Measurements from ENCODE around the gene SPAG9.
"Not testable (repeated sequence)": the region's sequence is repeated elsewhere in the genome, so short reads cannot be mapped to it uniquely, and the experiment has no call there.

The SPAG9 gene

GRCh38 chr17:51142597-51142996 lies 21.9 kb upstream of the SPAG9 start:
- DNase-seq (ENCODE audit: low spot score): no peak

GRCh38 chr17:51135956-51136355 lies 15.3 kb upstream of the SPAG9 start:
- no peak for DNase-seq (ENCODE audit: low spot score)

DNA sequence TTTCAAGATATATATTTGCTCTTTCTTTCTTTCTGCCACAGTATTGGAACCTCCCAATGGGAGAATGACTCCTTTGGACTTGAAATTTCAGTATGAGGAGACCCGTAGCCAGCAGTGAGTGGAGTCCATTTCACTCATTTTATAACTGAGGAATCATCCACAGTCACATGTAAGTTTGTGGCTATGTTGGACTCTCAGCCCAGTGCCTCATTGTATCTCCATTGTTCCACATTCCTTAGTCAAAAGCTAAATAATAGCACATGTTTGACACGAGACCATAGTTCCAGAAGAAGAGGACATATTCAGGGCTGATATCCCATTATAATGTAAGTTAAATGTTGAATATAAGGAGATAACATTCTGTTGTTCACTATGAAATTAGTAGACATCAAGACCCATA lies 12.7 kb upstream of the SPAG9 start:
- no peak for DNase-seq (ENCODE audit: low spot score)

- no peak for DNase-seq (ENCODE audit: low spot score)
Observed at GRCh38 chr17:51132964-51133319, 12.3 kb upstream of the SPAG9 start.

- DNase-seq (ENCODE audit: low spot score): peak; percentile 82
Observed at GRCh38 chr17:51128076-51128475, 7.4 kb upstream of the SPAG9 start.

DNA sequence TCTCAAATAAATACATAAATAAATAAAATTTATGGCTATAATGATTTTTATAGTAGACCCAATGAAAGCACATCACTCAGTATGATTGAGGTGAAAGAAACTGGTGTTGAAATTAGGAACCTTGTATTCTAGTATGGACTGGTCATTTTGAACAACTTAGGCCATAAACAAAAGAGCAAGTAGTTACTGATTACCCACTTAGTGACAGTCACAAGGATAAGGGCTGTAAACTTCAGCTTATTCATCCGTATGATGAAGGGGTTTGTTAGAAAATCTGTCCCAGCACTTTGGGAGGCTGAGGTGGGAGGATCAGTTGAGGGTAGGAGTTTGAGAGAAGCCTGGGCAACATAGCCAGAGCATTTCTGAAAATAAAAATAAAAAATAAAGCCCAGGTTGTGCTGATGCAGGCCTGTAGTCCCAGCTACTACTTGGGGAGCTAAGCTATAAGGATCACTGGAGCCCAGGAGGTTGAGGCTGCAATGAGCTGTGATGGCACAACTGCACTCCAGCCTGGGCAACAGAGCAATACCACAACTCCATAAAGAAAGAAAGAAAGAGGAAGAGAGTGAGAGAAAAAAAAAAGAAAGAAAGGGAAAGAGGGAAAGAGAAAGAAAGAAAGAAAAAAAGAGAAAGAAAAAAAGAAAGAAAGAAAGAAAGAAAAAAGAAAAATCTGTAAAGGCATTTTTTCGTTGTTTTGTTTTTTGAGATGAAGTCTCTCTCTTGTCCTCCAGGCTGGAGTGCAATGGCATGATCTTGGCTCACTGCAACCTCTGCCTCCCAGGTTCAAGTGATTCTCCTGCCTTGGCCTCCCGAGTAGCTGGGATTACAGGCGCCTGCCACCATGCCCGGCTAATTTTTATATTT lies 4.2 kb upstream of the SPAG9 start:
- DNase-seq (ENCODE audit: low spot score): no peak

DNA sequence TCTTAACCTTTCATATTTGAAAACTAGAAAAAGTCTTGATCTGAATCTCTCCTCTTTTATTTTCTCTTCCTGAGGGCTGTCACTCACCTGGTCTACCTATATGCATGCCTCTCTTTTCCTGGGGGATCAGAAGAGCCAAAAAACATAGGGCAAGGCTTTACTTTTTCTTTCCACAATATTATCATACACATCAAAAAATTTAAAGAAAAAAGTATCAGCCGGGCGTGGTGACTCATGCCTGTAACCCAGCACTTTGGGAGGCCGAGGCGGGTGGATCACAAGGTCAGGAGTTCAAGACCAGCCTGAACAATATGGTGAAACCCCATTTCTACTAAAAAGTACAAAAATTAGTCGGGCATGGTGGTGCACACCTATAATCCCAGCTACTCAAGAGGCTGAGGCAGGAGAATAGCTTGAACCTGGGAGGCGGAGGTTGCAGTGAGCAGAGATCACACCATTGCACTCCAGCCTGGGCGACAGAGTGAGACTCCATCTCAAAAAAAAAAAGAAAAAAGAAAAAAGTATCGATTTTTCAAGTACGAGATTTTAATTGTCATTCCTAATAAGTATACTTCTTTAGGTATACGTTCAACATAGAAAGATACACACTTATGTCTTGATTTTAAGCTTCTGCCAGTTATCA lies 1.9 kb upstream of the SPAG9 start:
- not testable (repeated sequence) for DNase-seq (ENCODE audit: low spot score)

DNA sequence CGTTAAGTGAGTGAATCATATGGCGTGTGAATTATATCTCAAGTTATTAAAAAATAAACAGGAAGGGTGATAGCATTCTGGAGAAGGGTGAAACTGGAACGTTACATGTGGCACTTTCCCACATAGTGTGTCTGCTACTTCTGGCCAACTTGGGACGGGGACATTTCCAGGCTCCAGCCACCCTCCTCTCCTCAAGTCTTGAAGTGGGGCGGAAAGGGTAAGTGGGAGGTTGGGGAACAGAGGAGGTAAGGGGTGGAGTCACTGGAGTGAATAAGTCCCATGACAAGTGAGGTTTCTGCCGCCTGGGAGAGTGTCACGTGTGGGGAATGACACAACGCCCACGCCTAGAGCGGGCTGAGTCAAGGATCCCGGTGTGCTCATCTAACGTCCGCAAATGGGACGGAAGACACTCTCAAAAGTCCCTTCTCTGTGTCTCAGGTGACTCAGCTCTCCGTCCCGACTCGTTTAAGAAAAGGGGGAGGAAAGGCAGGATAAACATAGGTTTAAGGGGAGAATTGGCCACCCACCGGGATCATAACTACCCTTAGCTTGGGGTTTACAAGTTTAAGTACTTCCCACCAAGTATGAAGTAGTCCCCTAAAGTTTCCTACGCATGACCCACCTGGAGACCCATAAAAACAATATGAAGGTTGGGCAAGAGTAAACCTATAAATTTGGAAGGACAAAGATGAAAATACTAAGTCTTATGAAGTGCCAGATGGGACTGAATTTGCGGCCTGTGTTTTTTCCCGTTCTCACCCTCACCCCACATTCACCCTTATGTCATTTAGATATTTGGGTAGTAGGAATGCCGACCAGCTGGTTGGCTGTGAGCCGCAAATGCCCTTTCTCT lies 1.2 kb upstream of the SPAG9 start:
- peak; percentile 33 for DNase-seq (ENCODE audit: low spot score)

DNA sequence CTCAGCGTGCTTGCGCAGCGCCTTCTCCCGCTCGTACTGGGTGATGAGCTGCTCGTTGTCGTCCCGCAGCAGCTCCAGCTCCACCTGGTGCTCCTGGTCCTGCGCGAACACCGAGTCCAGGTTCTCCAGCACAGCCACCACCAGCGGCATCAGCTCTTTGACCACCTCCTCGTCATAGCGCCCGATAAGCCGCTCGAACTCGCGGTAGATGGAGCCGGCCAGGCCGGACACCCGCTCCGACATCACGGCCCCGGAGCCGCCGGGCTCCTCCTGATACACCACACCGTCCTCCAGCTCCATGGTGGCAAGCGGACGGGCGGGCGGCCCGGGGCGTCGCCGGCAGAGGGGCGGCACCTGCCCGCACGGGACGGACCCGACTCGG lies 320 bp downstream of the SPAG9 start:
- peak; percentile 66 for DNase-seq (ENCODE audit: low spot score)

DNA sequence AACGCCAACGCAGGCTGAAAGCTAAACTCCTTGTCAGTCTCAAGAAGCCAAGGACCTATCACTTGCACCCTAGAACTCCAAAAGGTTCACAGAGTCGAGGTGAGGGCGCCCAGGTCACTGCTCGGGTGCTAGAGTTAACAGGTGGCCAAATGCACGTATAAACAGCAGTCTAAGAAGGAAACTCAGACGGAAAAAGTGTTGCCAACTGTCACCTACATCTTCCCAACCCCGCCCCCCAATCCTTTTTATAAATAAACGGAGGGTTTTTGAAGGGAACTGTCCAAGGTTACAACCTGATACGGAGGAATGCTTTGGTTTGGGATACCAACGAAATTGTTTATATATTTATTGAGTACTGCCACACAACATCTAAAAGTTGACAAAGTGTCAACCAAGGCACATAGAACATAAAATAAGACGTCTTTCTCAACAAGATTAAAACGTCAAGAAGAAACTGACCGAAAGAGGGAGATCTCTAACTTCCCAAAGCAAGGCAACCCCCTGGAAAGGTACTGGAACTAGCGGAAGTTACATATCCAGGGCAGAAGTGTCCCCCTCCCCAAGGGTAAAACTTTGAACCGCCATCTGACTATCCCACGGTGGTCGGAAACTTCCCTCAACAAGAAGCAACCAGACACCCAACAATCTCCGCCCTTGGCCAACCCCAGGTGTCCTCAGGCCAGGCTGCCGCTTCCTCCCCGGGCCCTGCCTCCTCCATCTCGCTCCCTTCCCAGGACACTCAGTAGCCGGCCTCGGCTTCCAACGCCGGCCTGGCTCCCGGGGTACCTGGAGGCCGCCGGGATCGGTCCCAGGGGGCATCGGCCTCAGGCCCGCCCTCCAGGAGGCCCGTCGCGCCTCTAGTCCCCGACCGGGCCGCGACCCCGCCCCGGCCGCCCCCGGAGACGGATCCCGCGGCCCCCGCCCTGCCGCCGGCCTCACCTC lies 982 bp downstream of the SPAG9 start:
- DNase-seq (ENCODE audit: low spot score): peak; percentile 78

DNA sequence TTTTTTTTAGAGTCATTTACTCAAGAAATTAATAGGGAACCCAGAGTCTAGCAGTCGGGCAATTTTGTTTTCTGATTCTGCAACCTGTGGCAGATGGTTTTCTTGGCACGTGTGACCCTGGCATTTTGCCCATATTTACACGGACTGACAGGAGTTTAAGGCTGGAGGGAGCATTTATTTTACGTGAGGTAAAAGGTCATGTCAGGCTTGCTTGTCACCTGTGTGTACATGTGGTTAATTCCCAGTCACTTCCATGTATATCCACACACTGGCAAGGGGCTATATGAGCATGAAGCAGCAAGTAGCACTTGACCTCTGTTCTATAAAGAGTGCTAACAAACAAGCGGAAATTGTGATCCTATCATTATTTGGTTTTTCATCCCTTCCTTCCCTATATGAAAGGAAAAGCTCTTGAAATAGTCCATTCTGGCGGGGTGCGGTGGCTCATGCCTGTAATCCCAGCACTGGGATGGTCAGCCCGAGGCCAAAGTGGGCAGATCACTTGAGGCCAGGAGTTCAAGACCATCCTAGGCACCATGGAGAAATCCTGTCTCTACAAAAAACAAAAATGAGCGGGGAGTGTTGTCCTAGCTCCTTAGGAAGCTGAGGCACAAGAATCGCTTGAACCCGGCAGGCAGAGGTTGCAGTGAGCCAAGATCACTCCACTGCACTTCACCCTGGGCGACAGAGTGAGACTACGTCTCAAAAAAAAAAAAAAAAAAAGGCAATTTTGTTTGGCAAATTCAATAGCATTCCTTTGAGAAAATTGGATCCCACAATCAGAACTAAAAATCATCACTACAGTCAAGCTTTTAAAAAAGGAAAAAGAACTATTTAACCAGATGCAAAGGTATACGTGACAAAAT lies 2.1 kb downstream of the SPAG9 start:
- peak; percentile 84 for DNase-seq (ENCODE audit: low spot score)

GRCh38 chr17:51115179-51115578 lies 5.5 kb downstream of the SPAG9 start:
- no peak for DNase-seq (ENCODE audit: low spot score)

DNA sequence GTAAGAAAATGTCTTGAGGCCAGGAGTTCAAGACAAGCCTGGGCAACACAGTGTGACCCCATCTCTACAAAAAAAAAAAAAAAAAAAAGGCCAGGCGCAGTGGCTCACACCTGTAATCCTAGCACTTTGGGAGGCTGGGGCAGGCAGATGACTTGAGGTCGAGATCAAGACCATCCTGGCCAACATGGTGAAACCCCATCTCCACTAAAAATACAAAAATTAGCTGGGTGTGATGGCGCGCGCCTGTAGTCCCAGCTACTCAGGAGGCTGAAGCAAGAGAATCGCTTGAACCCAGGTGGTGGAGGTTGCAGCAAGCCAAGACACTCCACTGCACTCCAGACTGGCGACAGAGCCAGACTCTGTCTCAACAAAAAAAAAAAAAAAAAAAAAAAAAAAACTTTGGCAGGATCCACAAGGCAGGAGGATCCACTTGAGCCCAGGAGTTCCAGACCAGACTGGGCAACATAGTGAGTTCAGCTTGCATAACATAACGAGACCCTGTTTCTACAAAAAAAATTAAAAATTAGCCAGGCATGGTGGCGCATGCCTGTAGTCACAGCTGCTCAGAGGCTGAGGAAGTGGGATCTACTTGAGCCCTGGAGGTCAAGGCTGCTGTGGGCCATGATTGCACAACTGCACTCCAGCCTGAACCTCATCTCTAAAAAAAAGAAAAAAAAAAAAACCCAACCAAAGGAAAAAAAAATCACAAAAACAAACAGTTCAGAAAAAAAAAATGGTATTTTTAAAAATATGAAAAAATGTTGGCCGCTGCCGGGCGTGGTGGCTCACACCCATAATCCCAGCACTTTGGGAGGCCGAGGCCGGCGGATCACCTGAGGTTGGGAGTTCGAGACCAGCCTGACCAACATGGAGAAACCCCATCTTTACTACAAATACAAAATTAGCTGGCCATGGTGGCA lies 8.1 kb downstream of the SPAG9 start:
- DNase-seq (ENCODE audit: low spot score): peak; percentile 48

- no peak for DNase-seq (ENCODE audit: low spot score)
Observed at GRCh38 chr17:51107778-51108177, 12.9 kb downstream of the SPAG9 start.

DNA sequence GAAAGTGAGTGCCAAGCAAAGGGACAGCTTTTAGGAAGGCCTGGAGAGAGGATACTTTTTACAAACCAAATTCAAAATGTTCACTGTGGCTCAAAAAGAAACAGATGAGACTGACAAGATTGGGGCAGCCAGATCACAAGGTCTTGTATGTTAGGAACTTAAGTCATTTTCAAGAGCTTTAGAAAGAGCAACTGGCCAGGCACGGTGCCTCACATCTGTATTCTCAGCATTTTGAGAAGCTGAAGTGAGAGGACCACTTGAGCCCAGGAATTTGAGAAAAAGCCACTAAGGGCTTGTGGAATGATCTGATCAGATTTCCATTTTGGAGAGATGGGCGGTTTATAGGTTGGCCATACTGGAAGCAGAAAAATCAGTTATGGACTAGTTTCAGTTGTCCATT lies 17.2 kb downstream of the SPAG9 start:
- DNase-seq (ENCODE audit: low spot score): no peak

- DNase-seq (ENCODE audit: low spot score): no peak
Observed at GRCh38 chr17:51103050-51103449, 17.6 kb downstream of the SPAG9 start.

- no peak for DNase-seq (ENCODE audit: low spot score)
Observed at GRCh38 chr17:51097708-51098446, 22.8 kb downstream of the SPAG9 start.

DNA sequence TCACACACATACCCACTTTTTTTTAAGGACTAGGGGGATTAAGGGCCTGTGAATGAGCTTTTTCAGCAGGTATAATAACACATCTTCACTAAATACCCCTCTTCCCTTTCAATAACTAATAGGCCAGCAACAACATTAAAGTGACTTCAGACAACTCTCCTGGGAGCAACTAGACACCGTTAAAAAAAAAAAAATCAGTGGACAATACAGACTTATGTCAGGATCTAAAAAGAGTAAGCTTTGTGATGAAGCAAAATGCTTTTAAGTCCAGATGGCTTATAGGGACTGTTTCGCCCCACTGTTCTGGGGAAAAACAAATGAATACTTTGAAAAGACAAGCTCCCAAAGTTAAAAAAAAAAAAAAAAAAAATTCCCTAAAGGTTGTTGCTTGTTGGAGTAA lies 29.0 kb downstream of the SPAG9 start:
- no peak for DNase-seq (ENCODE audit: low spot score)

DNA sequence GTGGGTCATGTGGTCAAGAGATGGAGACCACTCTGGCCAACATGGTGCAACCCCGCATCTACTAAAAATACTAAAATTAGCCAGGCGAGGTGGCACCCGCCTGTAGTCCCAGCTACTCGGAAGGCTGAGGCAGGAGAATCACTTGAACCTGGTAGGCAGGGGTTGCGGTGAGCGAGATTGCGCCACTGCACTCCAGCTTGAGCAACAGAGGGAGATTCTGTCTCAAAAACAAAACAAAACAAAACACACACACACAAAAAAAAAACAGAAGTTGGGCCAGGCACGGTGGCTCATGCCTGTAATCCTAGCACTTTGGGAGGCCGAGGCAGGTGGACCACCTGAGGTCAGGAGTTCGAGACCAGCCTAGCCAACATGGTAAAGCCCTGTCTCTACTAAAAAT lies 31.8 kb downstream of the SPAG9 start:
- not testable (repeated sequence) for DNase-seq (ENCODE audit: low spot score)
